ENCODE measurements around the gene ZNF568.

ZNF568 gene

DNA sequence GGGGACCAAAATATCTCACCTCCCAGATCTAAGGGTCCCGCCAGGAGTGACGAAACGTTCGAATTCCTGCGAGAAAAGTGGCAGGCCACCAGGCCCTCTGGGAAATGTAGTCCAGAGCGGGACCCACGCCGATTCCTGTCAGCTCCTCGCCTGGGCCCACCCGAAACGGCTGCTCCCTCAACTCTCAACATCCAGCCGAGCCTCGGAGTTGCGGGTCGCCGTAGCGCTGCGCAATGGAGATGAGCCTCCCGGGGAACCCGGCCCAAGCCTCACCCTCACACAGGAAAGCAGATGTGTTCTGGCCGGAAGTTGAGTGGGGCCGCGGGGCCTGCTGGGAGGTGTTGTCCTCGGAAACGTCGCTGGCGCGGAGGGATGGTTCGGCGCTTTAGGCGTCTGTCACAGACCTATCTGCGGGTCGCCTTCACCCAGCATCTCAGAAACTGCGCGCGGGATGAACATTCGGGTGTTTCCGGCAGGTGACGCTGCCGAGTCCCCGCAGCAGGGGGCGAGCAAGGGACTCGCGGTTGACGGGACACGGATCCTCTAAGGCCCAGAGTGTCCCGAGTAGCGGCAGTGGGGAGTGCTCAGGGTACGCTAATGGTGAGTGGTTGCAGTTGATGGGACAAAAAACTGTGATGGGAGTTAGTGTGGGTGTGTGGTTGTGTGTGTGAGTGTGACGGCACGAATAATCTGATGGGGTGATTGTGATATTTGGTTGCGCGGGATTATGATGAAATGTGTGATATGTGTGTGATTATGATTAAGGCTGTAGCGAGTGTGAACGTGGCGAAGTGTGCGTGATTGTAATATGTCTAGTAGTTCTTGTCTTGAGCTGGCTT lies at the start of gene ZNF568, which contains the start of gene ZNF829:
ZNF568 (plus strand) TSS at position 341 of the 839 bp plus-strand sequence. CDS start 6,439 bp downstream, outside the sequence.
ZNF829 (minus strand) TSS at position 300 of the 839 bp plus-strand sequence. CDS start 1,124 bp downstream, outside the sequence.
- Histone ChIP-seq H3K27ac (ENCODE audit: low read length) (peak within 1 kb of the TSS; percentile 69), H3K9ac (ENCODE audit: low read length) (peak within 1 kb of the TSS; percentile 83)

DNA sequence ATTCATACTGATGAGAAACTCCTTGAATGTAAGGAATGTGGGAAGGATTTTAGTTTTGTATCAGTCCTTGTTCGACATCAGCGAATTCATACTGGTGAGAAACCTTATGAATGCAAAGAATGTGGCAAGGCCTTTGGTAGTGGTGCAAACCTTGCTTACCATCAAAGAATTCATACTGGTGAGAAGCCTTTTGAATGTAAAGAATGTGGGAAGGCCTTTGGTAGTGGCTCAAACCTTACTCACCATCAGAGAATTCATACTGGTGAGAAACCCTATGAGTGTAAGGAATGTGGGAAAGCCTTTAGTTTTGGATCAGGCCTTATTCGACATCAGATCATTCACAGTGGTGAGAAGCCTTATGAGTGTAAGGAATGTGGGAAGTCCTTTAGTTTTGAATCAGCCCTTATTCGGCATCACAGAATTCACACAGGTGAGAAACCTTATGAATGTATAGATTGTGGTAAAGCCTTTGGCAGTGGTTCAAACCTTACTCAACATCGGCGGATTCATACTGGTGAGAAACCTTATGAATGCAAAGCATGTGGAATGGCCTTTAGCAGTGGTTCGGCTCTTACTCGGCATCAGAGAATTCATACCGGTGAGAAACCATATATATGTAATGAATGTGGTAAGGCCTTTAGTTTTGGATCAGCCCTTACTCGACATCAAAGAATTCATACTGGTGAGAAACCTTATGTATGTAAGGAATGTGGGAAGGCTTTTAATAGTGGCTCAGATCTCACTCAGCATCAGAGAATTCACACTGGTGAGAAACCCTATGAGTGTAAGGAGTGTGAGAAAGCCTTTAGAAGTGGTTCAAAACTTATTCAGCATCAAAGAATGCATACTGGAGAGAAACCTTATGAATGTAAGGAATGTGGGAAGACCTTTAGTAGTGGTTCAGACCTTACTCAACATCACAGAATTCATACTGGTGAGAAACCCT lies 38.9 kb upstream of the ZNF568 start:
- H2AFZ ChIP-seq (ENCODE audit: low read depth, low read length) = no peak overlapping the region

More for the DNA sequence above, at the start of gene ZNF568, which contains the start of gene ZNF829:
- H3K4me3 ChIP-seq (ENCODE audit: low read length) = peak within 1 kb of the TSS; percentile 89
- H3K9me3 ChIP-seq (ENCODE audit: insufficient read depth, low read length) = peaks cover 43% of the 10 kb centered on the region; the same call in 1 of the 2 replicates
- H3K36me3 ChIP-seq (replicated peaks; ENCODE audit: low read depth, low read length) = peaks cover 61% of the 10 kb centered on the region
- H3K4me2 ChIP-seq (ENCODE audit: low read length) = peak within 1 kb of the TSS; percentile 86
- no peaks in the 10 kb centered on the region for H4K20me1 ChIP-seq (ENCODE audit: insufficient read depth, low read length)
- H3K4me1 ChIP-seq (ENCODE audit: low read length) = peaks cover 6% of the 10 kb centered on the region
- no peaks in the 10 kb centered on the region for H3K27me3 ChIP-seq (ENCODE audit: low read depth, low read length)
- peak within 1 kb of the TSS; percentile 93 for H2AFZ ChIP-seq (ENCODE audit: low read depth, low read length)
- TF ChIP-seq, protein P1, sequence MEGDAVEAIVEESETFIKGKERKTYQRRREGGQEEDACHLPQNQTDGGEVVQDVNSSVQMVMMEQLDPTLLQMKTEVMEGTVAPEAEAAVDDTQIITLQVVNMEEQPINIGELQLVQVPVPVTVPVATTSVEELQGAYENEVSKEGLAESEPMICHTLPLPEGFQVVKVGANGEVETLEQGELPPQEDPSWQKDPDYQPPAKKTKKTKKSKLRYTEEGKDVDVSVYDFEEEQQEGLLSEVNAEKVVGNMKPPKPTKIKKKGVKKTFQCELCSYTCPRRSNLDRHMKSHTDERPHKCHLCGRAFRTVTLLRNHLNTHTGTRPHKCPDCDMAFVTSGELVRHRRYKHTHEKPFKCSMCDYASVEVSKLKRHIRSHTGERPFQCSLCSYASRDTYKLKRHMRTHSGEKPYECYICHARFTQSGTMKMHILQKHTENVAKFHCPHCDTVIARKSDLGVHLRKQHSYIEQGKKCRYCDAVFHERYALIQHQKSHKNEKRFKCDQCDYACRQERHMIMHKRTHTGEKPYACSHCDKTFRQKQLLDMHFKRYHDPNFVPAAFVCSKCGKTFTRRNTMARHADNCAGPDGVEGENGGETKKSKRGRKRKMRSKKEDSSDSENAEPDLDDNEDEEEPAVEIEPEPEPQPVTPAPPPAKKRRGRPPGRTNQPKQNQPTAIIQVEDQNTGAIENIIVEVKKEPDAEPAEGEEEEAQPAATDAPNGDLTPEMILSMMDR (IDR thresholded peaks at IDR 0.05; ENCODE audit: low read depth, low read length) = peak; percentile 73
- no peak for TF ChIP-seq EZH2phosphoT487 (IDR thresholded peaks at IDR 0.05; ENCODE audit: low read depth)
- peaks cover 8% of the 10 kb centered on the region for H3K79me2 ChIP-seq (ENCODE audit: low read length)

GRCh38 chr19:36891768-36892357 lies 24.3 kb upstream of the ZNF568 start:
- Histone ChIP-seq H3K36me3 (replicated peaks; ENCODE audit: low read depth, low read length) (peaks cover 74% of the 10 kb centered on the region), H3K27me3 (ENCODE audit: low read depth, low read length) (no peaks in the 10 kb centered on the region), H3K27ac (ENCODE audit: low read length) (no peak overlapping the region), H2AFZ (ENCODE audit: low read depth, low read length) (no peak overlapping the region), H3K79me2 (ENCODE audit: low read length) (no peaks in the 10 kb centered on the region), H4K20me1 (ENCODE audit: insufficient read depth, low read length) (no peaks in the 10 kb centered on the region), H3K4me1 (ENCODE audit: low read length) (no peaks in the 10 kb centered on the region), H3K4me3 (ENCODE audit: low read length) (no peak overlapping the region), H3K4me2 (ENCODE audit: low read length) (no peak overlapping the region), H3K9me3 (ENCODE audit: insufficient read depth, low read length) (peaks cover 74% of the 10 kb centered on the region), H3K9ac (ENCODE audit: low read length) (no peak overlapping the region)
- TF ChIP-seq, protein P1 (IDR thresholded peaks at IDR 0.05; ENCODE audit: low read depth, low read length) = no peak
- no peak for TF ChIP-seq EZH2phosphoT487 (IDR thresholded peaks at IDR 0.05; ENCODE audit: low read depth)

More for the DNA sequence above, 38.9 kb upstream of the ZNF568 start:
- no peaks in the 10 kb centered on the region for H3K27me3 ChIP-seq (ENCODE audit: low read depth, low read length)
- H3K79me2 ChIP-seq (ENCODE audit: low read length) = no peaks in the 10 kb centered on the region
- no peak overlapping the region for H3K27ac ChIP-seq (ENCODE audit: low read length)
- TF ChIP-seq, protein P1 (IDR thresholded peaks at IDR 0.05; ENCODE audit: low read depth, low read length) = no peak
- no peak for TF ChIP-seq EZH2phosphoT487 (IDR thresholded peaks at IDR 0.05; ENCODE audit: low read depth)
- no peaks in the 10 kb centered on the region for H3K4me1 ChIP-seq (ENCODE audit: low read length)
- H3K4me3 ChIP-seq (ENCODE audit: low read length) = no peak overlapping the region
- peaks cover 19% of the 10 kb centered on the region for H3K36me3 ChIP-seq (replicated peaks; ENCODE audit: low read depth, low read length)
- H3K4me2 ChIP-seq (ENCODE audit: low read length) = no peak overlapping the region
- no peak overlapping the region for H3K9ac ChIP-seq (ENCODE audit: low read length)
- peaks cover 43% of the 10 kb centered on the region for H3K9me3 ChIP-seq (ENCODE audit: insufficient read depth, low read length)
- no peaks in the 10 kb centered on the region for H4K20me1 ChIP-seq (ENCODE audit: insufficient read depth, low read length)

Measured in OCI-LY3 (cell line).